GM10248 (cell line): ENCODE measurements around the gene IL1RAP.
A peak's percentile ranks its signal among the peaks of the same experiment; 100 is the strongest.

Experiments
- CTCF ChIA-PET: fragments of 300-600 bp; sonication (Branson Sonifier 250); formaldehyde crosslinking; extraction: SDS; loops from one replicate; lab custom pipeline; 2021; ENCODE audit warnings: antibody characterized with exemption; lab: Yijun Ruan, JAX
- POLR2A ChIA-PET: fragments of 350-650 bp; sonication (Branson Sonifier 250); formaldehyde crosslinking; extraction: SDS; loops from one replicate; lab custom pipeline; 2020; ENCODE audit warnings: antibody characterized with exemption; lab: Yijun Ruan, JAX
- DNase-seq: peaks from one replicate; pipeline ENCODE4 v3.0.0; 2012; ENCODE audit errors: extremely low spot score
- TF ChIP-seq, protein P1 (sequence below): IDR thresholded peaks from 2 replicates; pipeline ENCODE4 v1.5.1; 2012; ENCODE audit warnings: mild to moderate bottlenecking, low read depth; ENCODE audit errors: extremely low read depth, missing control alignments, control extremely low read depth

Gene IL1RAP

DNA sequence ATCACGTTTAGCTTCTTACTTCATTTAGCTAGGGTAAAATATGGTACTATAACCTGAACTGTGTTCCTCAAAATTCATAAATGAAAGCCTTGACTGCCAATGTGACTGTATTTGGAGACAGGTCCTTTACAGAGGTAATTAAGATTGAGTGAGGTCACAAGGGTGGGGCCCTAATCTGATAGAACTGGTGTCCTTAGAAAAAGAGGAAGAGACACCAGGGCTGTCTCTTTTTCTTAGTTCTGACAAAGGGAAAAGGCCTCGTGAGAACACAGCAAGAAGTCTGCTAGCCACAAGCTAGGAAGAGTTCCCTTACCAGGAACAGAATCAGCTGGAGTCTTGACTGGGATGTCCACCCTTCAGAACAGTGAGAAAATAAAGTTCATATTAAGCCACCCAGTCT, 185.9 kb downstream of the IL1RAP start:
- TF ChIP-seq, protein P1, sequence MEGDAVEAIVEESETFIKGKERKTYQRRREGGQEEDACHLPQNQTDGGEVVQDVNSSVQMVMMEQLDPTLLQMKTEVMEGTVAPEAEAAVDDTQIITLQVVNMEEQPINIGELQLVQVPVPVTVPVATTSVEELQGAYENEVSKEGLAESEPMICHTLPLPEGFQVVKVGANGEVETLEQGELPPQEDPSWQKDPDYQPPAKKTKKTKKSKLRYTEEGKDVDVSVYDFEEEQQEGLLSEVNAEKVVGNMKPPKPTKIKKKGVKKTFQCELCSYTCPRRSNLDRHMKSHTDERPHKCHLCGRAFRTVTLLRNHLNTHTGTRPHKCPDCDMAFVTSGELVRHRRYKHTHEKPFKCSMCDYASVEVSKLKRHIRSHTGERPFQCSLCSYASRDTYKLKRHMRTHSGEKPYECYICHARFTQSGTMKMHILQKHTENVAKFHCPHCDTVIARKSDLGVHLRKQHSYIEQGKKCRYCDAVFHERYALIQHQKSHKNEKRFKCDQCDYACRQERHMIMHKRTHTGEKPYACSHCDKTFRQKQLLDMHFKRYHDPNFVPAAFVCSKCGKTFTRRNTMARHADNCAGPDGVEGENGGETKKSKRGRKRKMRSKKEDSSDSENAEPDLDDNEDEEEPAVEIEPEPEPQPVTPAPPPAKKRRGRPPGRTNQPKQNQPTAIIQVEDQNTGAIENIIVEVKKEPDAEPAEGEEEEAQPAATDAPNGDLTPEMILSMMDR: no peak
- DNase-seq: no peak
- ChIA-PET POLR2A (no interaction called here), CTCF (interaction anchor here (1.1 to 6.5 kb wide), 3 partner anchors 13 to 738 kb away, joined by 3 to 41 read pairs (median 5); no protein-coding TSS in a partner anchor)

DNA sequence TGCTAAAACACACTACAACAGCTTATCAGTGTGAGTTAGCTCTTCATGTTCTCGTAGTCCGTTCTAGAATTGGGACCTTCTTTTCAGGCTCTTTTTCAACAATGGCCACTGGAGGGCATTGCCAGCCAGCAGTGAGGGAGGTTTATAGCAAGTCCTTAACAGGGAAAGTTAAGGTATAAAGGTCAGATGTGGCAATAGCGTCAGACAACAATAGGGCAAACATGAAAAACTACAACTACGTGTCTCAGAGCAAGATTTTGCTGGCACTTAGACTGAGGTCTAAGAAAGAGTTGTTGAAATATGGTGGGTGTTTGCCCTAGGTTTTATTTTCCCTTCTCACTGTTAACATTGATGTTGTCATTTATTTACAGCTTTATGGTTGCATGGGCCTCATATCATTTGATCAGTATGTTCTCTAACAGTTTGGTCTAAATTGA, 187.2 kb downstream of the IL1RAP start:
- DNase-seq: peak; percentile 4
- POLR2A ChIA-PET: no interaction called here
- CTCF ChIA-PET: interaction anchor here (1.2 to 6.5 kb wide), 3 partner anchors 12 to 739 kb away, joined by 3 to 41 read pairs (median 5); no protein-coding TSS in a partner anchor
- TF ChIP-seq, protein P1: peak; percentile 22

DNA sequence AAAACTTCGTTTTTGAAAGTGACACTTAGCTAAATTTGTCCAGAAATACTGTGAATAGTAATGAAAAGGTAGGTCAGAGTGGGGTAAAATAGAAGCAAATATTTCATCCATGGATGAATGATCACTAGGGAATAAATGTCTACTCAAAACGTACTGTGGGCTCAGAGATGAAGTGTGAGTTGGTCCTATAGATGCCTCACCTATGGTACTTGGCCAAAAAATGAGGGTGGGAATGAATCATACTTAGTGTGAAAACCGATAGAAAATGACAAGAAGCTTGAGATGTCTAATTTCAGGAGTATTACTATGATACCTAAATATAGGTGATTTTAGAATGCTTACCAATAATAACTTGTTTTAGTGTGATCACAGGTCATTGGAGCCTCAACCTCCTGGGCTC, 192.7 kb downstream of the IL1RAP start:
- TF ChIP-seq, protein P1: no peak
- POLR2A ChIA-PET: no interaction called here
- no peak for DNase-seq
- CTCF ChIA-PET: interaction anchor here (1.0 kb wide), 1 partner anchor 8 kb away, joined by 3 read pairs; no protein-coding TSS in a partner anchor
